Lower lobe of right lung (tissue), 2 donors: ENCODE measurements around the gene SEM1. TPM values are rescaled to one million over a fixed set of nuclear protein-coding genes. Genes with fewer than 3 reads are reported as not detected.

ENCODE experiments used
- ATAC-seq, 2 donors: fragments of 200-7000 bp; cut with Tn5 transposase; one replicate each; pipeline ENCODE4 v1.9.1; 2020 to 2022; ENCODE audit warnings: mild to moderate bottlenecking in 2 of 2, moderate library complexity in 2 of 2
- DNase-seq: peaks from one replicate; pipeline ENCODE4 v3.0.0-alpha.2; 2020
- H3K27ac ChIP-seq: fragments of 200-600 bp; one replicate; pipeline ENCODE4 v1.8.0; 2022
- H3K27me3 ChIP-seq: fragments of 200-600 bp; one replicate; pipeline ENCODE4 v1.8.0; 2022; ENCODE audit warnings: low read depth
- H3K36me3 ChIP-seq: fragments of 200-600 bp; one replicate; pipeline ENCODE4 v1.8.0; 2022; ENCODE audit warnings: mild to moderate bottlenecking
- H3K4me1 ChIP-seq: fragments of 200-600 bp; one replicate; pipeline ENCODE4 v1.8.0; 2022
- H3K4me3 ChIP-seq: fragments of 200-600 bp; one replicate; pipeline ENCODE4 v1.8.0; 2022; ENCODE audit warnings: mild to moderate bottlenecking
- H3K9me3 ChIP-seq: fragments of 200-600 bp; one replicate; pipeline ENCODE4 v1.8.0; 2022
- CTCF ChIP-seq: fragments of 200-600 bp; IDR thresholded peaks from one replicate; pipeline ENCODE4 v1.8.0; 2022; ENCODE audit warnings: antibody characterized with exemption, mild to moderate bottlenecking
- intact Hi-C: fragments of 100-400 bp; cut with DNase I; formaldehyde crosslinking; loops from one replicate; pipeline ENCODE4 v1.11.0; 2022
- total RNA-seq: library from RNA; stranded (reverse); fragmentation: NEBNext Ultra II Directional; extraction: Animal tissue kit (Norgen Biotek cat#: 25700); gene quantifications from one replicate; pipeline ENCODE4 v1.2.1, GENCODE V29; 2021
- donor health status: DM: no; HTN: yes; CAD: no; lungs with severe emphysema.

The SEM1 gene
- total RNA-seq, 1 donor from 2014 or later, result 31.0 TPM

DNA sequence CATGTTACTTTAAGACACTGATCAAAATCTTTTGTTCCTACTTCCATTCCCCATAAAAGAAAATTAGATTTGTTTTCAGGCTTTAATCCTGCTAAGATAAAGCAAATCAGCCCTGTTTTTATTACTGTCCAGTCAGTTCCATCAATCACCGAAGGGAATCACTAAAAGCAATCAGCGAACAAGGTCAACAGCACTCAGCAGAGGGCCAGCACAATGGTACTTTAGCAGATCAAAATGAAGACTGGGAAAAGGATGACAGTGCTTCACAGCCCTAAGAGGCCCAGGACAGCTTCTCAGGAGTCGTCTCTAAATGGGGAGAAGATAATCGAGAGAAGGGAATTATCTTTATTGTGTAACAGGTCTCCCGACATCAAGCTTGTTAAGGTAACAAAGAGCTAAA is 32.7 kb downstream of the SEM1 start:
- no peak for DNase-seq
- Histone ChIP-seq H3K4me1 (no peaks in the 10 kb centered on the region), H3K36me3 (peaks cover 16% of the 10 kb centered on the region), H3K27ac (no peak overlapping the region), H3K4me3 (no peak overlapping the region), H3K27me3 (no peaks in the 10 kb centered on the region), H3K9me3 (no peaks in the 10 kb centered on the region)
- no peak for TF ChIP-seq CTCF
- intact Hi-C loops, result no loop called here
- ATAC-seq, result no peak

DNA sequence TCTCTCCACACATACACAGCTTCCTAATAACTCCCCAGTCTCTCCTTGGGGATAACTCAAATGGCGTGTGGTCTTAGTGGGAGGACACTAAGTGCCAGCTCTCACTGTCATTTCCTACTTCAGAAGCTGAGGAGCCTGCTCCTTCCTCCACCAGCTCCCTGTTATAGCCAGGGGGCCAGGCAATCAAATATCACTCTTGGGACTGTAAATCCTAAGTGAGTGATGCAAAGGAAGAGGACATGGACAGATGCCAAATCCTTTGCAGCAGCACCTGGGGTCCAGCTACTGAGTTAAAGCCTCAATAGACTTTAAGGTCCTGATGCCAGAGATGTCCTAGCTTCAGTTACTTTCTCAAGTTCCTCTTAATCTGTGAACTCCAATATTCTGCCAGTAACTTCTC is 34.1 kb downstream of the SEM1 start:
- intact Hi-C loops, result no loop called here
- no peaks in the 10 kb centered on the region for H3K4me1 ChIP-seq
- H3K36me3 ChIP-seq, result peaks cover 21% of the 10 kb centered on the region
- no peak for TF ChIP-seq CTCF
- ATAC-seq (no peak), DNase-seq (no peak)
- H3K9me3 ChIP-seq, result no peaks in the 10 kb centered on the region
- no peaks in the 10 kb centered on the region for H3K27me3 ChIP-seq
- H3K4me3 ChIP-seq, result no peak overlapping the region
- H3K27ac ChIP-seq, result no peak overlapping the region

- intact Hi-C loops, result no loop called here
- no peak for TF ChIP-seq CTCF
- no peak for ATAC-seq
Observed at GRCh38 chr7:96674565-96674964, 35.1 kb downstream of the SEM1 start.

GRCh38 chr7:96671854-96672253 is 37.8 kb downstream of the SEM1 start:
- Histone ChIP-seq H3K9me3 (no peaks in the 10 kb centered on the region), H3K4me1 (no peaks in the 10 kb centered on the region), H3K27ac (no peak overlapping the region), H3K4me3 (no peak overlapping the region), H3K36me3 (peaks cover 21% of the 10 kb centered on the region), H3K27me3 (no peaks in the 10 kb centered on the region)
- ATAC-seq (no peak), DNase-seq (no peak)
- intact Hi-C loops, result no loop called here
- TF ChIP-seq CTCF, result no peak

More at GRCh38 chr7:96674565-96674964, 35.1 kb downstream of the SEM1 start:
- Histone ChIP-seq H3K27ac (no peak overlapping the region), H3K4me3 (no peak overlapping the region), H3K27me3 (no peaks in the 10 kb centered on the region), H3K9me3 (no peaks in the 10 kb centered on the region), H3K4me1 (no peaks in the 10 kb centered on the region), H3K36me3 (peaks cover 21% of the 10 kb centered on the region)
- DNase-seq, result no peak

DNA sequence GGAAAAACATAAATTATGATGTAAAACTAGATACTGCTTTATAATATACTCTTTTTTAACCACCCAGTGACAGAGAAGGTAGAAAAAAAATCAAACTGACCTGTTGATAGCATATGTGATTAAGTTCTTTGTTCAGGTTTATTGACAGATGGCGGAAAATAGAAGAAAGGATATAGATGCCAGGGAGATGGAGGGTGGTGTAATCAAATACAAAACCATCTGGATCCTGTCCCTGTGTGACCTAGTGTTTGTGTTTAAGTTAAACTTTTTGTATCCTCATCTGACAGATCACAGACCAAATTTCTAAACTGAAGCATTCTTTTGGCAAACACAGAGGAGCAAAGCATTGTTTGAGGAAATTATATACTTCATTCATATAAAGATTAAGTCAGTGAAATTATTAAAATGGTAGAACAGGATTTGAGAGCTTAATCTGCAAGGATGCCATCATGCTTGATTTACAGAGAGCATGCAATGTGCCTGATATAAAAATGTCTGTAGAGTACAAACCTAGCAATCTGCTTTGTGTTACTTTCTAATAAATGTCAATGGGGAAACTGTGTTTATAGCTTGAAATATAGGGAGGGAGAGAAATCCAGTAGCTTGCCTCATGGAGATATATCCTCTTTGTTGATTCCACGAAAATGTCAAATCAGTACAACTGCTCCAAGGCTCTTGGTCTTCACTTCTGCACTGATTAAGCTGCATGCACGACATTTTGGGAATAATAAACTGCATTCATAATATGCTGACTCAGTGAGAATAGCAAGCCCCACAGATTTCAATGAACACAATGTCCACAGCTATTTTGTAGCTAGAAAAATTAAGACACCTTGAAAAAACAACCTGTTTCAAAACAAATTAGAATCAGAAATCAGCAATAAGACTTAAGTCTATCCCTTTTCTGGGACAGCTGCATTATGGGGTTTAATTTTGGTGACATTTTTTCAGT is 39.0 kb downstream of the SEM1 start:
- intact Hi-C loops, result no loop called here
- Histone ChIP-seq H3K27me3 (no peaks in the 10 kb centered on the region), H3K4me1 (no peaks in the 10 kb centered on the region), H3K9me3 (no peaks in the 10 kb centered on the region), H3K27ac (no peak overlapping the region), H3K4me3 (no peak overlapping the region), H3K36me3 (peaks cover 21% of the 10 kb centered on the region)
- ATAC-seq (no peak), DNase-seq (no peak)
- TF ChIP-seq CTCF, result no peak
